Endothelial cell (in vitro differentiated cells): Measurements from ENCODE around the gene SNX3. TPM values are rescaled to one million over a fixed set of nuclear protein-coding genes. Genes with fewer than 3 reads are reported as not detected.
"Not testable (repeated sequence)": the region's sequence is repeated elsewhere in the genome, so short reads cannot be mapped to it uniquely, and the experiment has no call there.

ENCODE experiments used
- DNase-seq: peaks from one replicate; pipeline ENCODE4 v3.0.0; 2021; ENCODE audit warnings: low spot score
- H3K27ac Mint-ChIP-seq: one replicate; pipeline ENCODE4 v1.8.0; 2021; ENCODE audit warnings: mixed read lengths, inconsistent platforms; ENCODE audit not compliant: unreplicated experiment
- H3K27me3 Mint-ChIP-seq: one replicate; pipeline ENCODE4 v1.8.0; 2021; ENCODE audit warnings: mild to moderate bottlenecking, moderate library complexity, mixed read lengths, inconsistent platforms; ENCODE audit not compliant: unreplicated experiment
- H3K36me3 Mint-ChIP-seq: one replicate; pipeline ENCODE4 v1.8.0; 2021; ENCODE audit warnings: mild to moderate bottlenecking, low read depth, mixed read lengths, inconsistent platforms; ENCODE audit not compliant: unreplicated experiment
- H3K4me1 Mint-ChIP-seq: one replicate; pipeline ENCODE4 v1.8.0; 2021; ENCODE audit warnings: mild to moderate bottlenecking, mixed read lengths, inconsistent platforms; ENCODE audit not compliant: unreplicated experiment
- H3K4me3 Mint-ChIP-seq: one replicate; pipeline ENCODE4 v1.8.0; 2021; ENCODE audit warnings: mild to moderate bottlenecking, mixed read lengths, inconsistent platforms; ENCODE audit not compliant: unreplicated experiment
- H3K9me3 Mint-ChIP-seq: one replicate; pipeline ENCODE4 v1.8.0; 2021; ENCODE audit warnings: mixed read lengths, inconsistent platforms; ENCODE audit not compliant: unreplicated experiment
- CTCF ChIP-seq: fragments of 200-600 bp; sonication (generic); IDR thresholded peaks from one replicate; pipeline ENCODE4 v1.5.0; 2021; ENCODE audit warnings: antibody characterized with exemption; ENCODE audit not compliant: unreplicated experiment
- total RNA-seq: library from RNA; stranded (reverse); fragmentation: NEBNext Ultra II Directional; extraction: Animal tissue kit (Norgen Biotek cat#: 25700); gene quantifications from one replicate; pipeline ENCODE4 v1.2.1, GENCODE V29; 2021; ENCODE audit not compliant: unreplicated experiment

The SNX3 gene
- total RNA-seq, 1 donor from 2014 or later: 264 TPM

DNA sequence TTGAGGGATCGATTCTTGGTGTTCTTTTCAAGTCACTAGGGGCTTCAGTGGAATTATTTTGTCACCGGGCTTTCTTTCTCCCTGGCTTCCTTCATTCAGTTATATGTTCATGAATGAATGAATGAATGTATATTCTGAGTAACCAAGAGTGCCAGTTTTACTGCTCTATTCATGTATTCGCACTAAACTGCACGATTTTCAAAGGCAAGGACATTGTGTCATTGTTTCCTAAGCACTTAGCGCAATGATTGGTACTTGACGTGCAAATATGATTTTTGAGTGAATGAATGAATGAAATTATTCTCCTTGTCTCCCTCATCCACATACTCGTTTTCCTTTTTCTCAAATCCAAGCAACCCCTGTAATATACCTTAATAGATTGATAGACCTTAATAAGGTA lies 34.8 kb upstream of the SNX3 start:
- no peaks in the 10 kb centered on the region for H3K36me3 Mint-ChIP-seq
- no peaks in the 10 kb centered on the region for H3K27me3 Mint-ChIP-seq
- H3K4me3 Mint-ChIP-seq: peak overlapping the region; percentile 97
- peak overlapping the region; percentile 99 for H3K27ac Mint-ChIP-seq
- no peak for DNase-seq
- no peak for TF ChIP-seq CTCF
- H3K9me3 Mint-ChIP-seq: no peaks in the 10 kb centered on the region
- peaks cover 13% of the 10 kb centered on the region for H3K4me1 Mint-ChIP-seq

- no peaks in the 10 kb centered on the region for H3K9me3 Mint-ChIP-seq
- no peaks in the 10 kb centered on the region for H3K36me3 Mint-ChIP-seq
- peak within 1 kb of the TSS; percentile 99 for H3K27ac Mint-ChIP-seq
- peak; percentile 88 for DNase-seq
- H3K4me1 Mint-ChIP-seq: peaks cover 13% of the 10 kb centered on the region
- no peak for TF ChIP-seq CTCF
- peak within 1 kb of the TSS; percentile 97 for H3K4me3 Mint-ChIP-seq
- H3K27me3 Mint-ChIP-seq: no peaks in the 10 kb centered on the region
Observed at GRCh38 chr6:108294727-108295625, 34.1 kb upstream of the SNX3 start, which contains the start of gene AFG1L. AFG1L (plus strand) TSS chr6:108295054; CDS start chr6:108295080, 26 bp downstream.

- H3K27ac Mint-ChIP-seq: peak overlapping the region; percentile 99
- peaks cover 1% of the 10 kb centered on the region for H3K27me3 Mint-ChIP-seq
- peak overlapping the region; percentile 97 for H3K4me3 Mint-ChIP-seq
- H3K9me3 Mint-ChIP-seq: no peaks in the 10 kb centered on the region
- no peak for DNase-seq
- no peaks in the 10 kb centered on the region for H3K36me3 Mint-ChIP-seq
- H3K4me1 Mint-ChIP-seq: peaks cover 13% of the 10 kb centered on the region
- no peak for TF ChIP-seq CTCF
Observed at GRCh38 chr6:108294297-108294726, 33.5 kb upstream of the SNX3 start.

DNA sequence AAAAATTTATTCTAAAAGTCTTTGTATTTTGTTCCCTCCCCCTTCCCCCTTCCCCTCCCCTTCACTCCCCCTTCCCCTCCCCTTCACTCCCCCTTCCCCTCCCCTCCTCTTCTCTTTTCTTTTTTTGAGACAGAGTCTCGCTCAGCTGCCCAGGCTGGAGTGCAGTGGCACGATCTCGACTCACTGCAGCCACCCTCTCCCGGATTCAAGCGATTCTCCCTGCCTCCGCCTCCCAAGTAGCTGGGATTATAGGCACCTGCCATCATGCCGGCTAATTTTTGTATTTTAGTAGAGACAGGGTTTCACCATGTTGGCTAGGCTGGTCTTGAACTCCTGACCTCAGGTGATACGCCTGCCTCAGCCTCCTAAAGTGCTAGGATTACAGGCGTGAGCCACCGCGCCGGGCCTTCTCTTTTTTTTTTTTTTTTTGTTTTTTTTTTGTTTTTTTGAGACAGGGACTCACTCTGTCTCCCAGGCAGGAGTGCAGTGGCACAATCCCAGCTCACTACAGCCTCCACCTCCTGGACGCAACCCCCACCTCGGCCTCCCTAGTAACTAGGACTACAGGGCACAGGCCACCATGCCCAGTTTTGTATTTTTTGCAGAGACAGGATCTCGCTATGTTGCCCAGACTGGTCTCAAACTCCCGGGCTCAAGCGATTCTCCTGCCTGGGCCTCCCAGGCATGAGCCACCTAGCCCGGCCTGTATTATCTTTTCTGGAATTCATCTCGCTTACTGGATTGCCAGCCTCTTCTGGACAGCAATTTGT lies 32.9 kb upstream of the SNX3 start:
- no peak for TF ChIP-seq CTCF
- Mint-ChIP-seq H3K4me1 (peaks cover 13% of the 10 kb centered on the region), H3K4me3 (peak overlapping the region; percentile 97), H3K27ac (no peak overlapping the region), H3K9me3 (no peaks in the 10 kb centered on the region), H3K27me3 (peaks cover 1% of the 10 kb centered on the region), H3K36me3 (no peaks in the 10 kb centered on the region)
- no peak for DNase-seq

DNA sequence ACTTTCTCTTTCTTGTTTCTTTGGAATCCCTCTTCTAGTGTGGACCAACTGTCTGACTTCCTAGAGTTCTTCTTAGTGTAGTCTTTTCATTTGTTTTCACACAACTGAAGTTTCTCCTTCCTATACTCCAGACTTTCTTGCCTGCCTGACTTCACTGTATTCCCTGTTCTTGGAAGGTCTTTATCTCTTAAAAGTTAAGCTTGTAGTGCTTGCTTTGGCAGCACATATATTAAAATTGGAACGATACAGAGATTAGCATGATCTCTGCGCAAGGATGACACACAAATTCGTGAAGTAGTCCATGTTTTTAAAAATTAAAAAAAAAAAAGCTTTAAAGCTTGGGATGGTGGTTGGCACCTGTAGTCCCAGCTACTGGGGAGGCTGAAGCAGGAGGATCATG lies 31.7 kb upstream of the SNX3 start:
- peaks cover 21% of the 10 kb centered on the region for H3K4me1 Mint-ChIP-seq
- not testable (repeated sequence) for H3K36me3 Mint-ChIP-seq, H3K9me3 Mint-ChIP-seq, DNase-seq, H3K27ac Mint-ChIP-seq, H3K4me3 Mint-ChIP-seq, H3K27me3 Mint-ChIP-seq
